Keratinocyte (primary cell): ENCODE data around the gene RICTOR. TPM values are rescaled to one million over a fixed set of nuclear protein-coding genes. Genes with fewer than 3 reads are reported as not detected.
"Not testable (repeated sequence)": the region's sequence is repeated elsewhere in the genome, so short reads cannot be mapped to it uniquely, and the experiment has no call there.

Source experiments
- DNase-seq: peaks from one replicate; pipeline ENCODE4 v3.0.0-alpha.2; 2011; ENCODE audit warnings: low read depth, missing footprints, low spot score
- FAIRE-seq: peaks from 2 replicates; lab custom pipeline; 2011; peaks lifted over from hg19 to GRCh38; lab: Jason Lieb, UNC
- H2AFZ ChIP-seq: 2 replicates; pipeline ENCODE4 v1.6.0; 2012; ENCODE audit warnings: low read length, control low read depth, inconsistent platforms; ENCODE audit not compliant: control insufficient read depth
- H3K27ac ChIP-seq: 2 replicates; pipeline ENCODE4 v1.5.1; 2011; ENCODE audit warnings: low read length; ENCODE audit not compliant: control insufficient read depth, insufficient read depth
- H3K27me3 ChIP-seq: 3 replicates; pipeline ENCODE4 v1.6.0; 2011; ENCODE audit warnings: low read length; ENCODE audit not compliant: control insufficient read depth, insufficient read depth; ENCODE audit errors: extremely low read depth
- H3K36me3 ChIP-seq, 2 experiments: 2 replicates in 1 of 2; 3 replicates in 1 of 2; pipeline ENCODE4 v1.5.1; 2011; ENCODE audit warnings: low read length in 2 of 2, mild to moderate bottlenecking in 1 of 2; ENCODE audit not compliant: control insufficient read depth in 2 of 2, insufficient read depth in 2 of 2; ENCODE audit errors: extremely low read depth in 1 of 2
- H3K4me1 ChIP-seq: 3 replicates; pipeline ENCODE4 v1.5.1; 2011; ENCODE audit warnings: low read length; ENCODE audit not compliant: control insufficient read depth, insufficient read depth; ENCODE audit errors: extremely low read depth
- H3K4me2 ChIP-seq: 3 replicates; pipeline ENCODE4 v1.6.0; 2011; ENCODE audit warnings: low read depth, low read length; ENCODE audit not compliant: control insufficient read depth, insufficient read depth; ENCODE audit errors: extremely low read depth
- H3K4me3 ChIP-seq, 3 experiments: fragments of 200-600 bp in 1 of 3; sonication (generic) in 1 of 3; 2 replicates in 2 of 3; 3 replicates in 1 of 3; pipeline ENCODE4 v1.5.1; 2011 to 2016; ENCODE audit warnings: low read length in 3 of 3, mild to moderate bottlenecking in 3 of 3, control low read depth in 2 of 3, inconsistent platforms in 1 of 3, low read depth in 1 of 3, mixed read lengths in 1 of 3, mixed run types in 1 of 3, moderate library complexity in 1 of 3; ENCODE audit not compliant: control insufficient read depth in 2 of 3, insufficient read depth in 2 of 3; ENCODE audit errors: extremely low read depth in 1 of 3
- H3K79me2 ChIP-seq: 2 replicates; pipeline ENCODE4 v1.6.0; 2012; ENCODE audit warnings: low read length; ENCODE audit not compliant: control insufficient read depth, insufficient read depth
- H3K9ac ChIP-seq: 3 replicates; pipeline ENCODE4 v1.6.0; 2011; ENCODE audit warnings: low read length; ENCODE audit not compliant: control insufficient read depth, insufficient read depth; ENCODE audit errors: extremely low read depth
- H3K9me1 ChIP-seq: 3 replicates; pipeline ENCODE4 v1.6.0; 2011; ENCODE audit warnings: low read length; ENCODE audit not compliant: control insufficient read depth, insufficient read depth; ENCODE audit errors: extremely low read depth
- H3K9me3 ChIP-seq: 2 replicates; pipeline ENCODE4 v1.5.1; 2012; ENCODE audit warnings: low read depth, low read length; ENCODE audit not compliant: control insufficient read depth
- H4K20me1 ChIP-seq: 3 replicates; pipeline ENCODE4 v1.6.0; 2011; ENCODE audit warnings: low read length; ENCODE audit not compliant: control insufficient read depth, insufficient read depth; ENCODE audit errors: extremely low read depth
- EZH2 ChIP-seq: IDR thresholded peaks from one replicate; pipeline ENCODE4 v1.6.1; 2012; ENCODE audit warnings: inconsistent platforms, mild to moderate bottlenecking, low read length, moderate library complexity
- dilution Hi-C: fragments of 300-500 bp; cut with MboI; formaldehyde crosslinking; loops from one replicate; pipeline ENCODE4 v1.7.0; 2020; ENCODE audit warnings: low sequenced_read_pairs; ENCODE audit not compliant: extremely low pct_ligation_motif_present
- polyA plus RNA-seq, 5 experiments: library from polyadenylated mRNA; depleted of rRNA in 3 of 5; stranded (reverse) in 3 of 5; stranded (forward) in 1 of 5; unstranded in 1 of 5; fragments of >200 nt; gene quantifications; 1 replicate in 1 of 5; 2 replicates in 3 of 5; 3 replicates in 1 of 5; pipeline versions ENCODE4 v1.2.1 to v1.2.3, GENCODE V29; 2011 to 2012; ENCODE audit warnings: missing spikeins in 2 of 5, low read depth in 1 of 5, low replicate concordance in 1 of 5
- TF ChIP-seq, protein P1 (sequence below), 3 experiments: IDR thresholded peaks in 1 of 3; conservative IDR thresholded peaks in 1 of 3; optimal IDR thresholded peaks in 1 of 3; 2 replicates in 2 of 3; 3 replicates in 1 of 3; pipeline versions ENCODE3 to v1.5.1; 2011; ENCODE audit warnings: low read length in 3 of 3, mild to moderate bottlenecking in 3 of 3, moderate library complexity in 2 of 3, control low read depth in 1 of 3, inconsistent platforms in 1 of 3; ENCODE audit not compliant: insufficient read depth in 2 of 3; ENCODE audit errors: extremely low read depth in 1 of 3

RICTOR gene
- polyA plus RNA-seq, 1 donor (not counting 4 experiments of a cell fraction or from before 2014, with no cell fraction given) = 11.5 TPM

DNA sequence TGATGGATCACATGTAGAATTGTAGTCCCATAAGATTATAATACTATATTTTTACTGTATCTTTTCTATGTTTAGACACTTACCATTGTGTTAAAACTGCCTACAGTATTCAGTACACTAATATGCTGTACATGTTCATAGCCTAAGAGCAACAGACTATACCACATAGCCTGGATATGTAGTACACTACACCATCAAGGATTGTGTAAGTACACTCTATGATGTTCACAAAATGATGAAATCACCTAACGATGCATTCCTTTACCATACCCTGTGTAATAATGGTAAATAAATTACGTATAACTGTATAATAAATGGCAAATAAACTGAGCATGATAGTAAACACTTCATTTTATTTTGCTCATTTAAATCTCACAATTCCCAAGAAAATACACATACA is 60.3 kb downstream of the RICTOR start:
- FAIRE-seq = no peak
- Histone ChIP-seq H3K27me3 (no peaks in the 10 kb centered on the region), H3K36me3 (peaks cover 0 to 1% of the 10 kb centered on the region in 2 experiments), H3K9ac (no peak overlapping the region), H3K9me3 (peaks cover 3% of the 10 kb centered on the region), H3K4me1 (peaks cover 6% of the 10 kb centered on the region), H3K4me2 (no peak overlapping the region), H3K27ac (no peak overlapping the region), H3K4me3 (no peak overlapping the region), H3K79me2 (no peaks in the 10 kb centered on the region), H2AFZ (no peak overlapping the region), H4K20me1 (no peaks in the 10 kb centered on the region), H3K9me1 (no peaks in the 10 kb centered on the region)
- no peak for DNase-seq
- TF ChIP-seq, protein P1, sequence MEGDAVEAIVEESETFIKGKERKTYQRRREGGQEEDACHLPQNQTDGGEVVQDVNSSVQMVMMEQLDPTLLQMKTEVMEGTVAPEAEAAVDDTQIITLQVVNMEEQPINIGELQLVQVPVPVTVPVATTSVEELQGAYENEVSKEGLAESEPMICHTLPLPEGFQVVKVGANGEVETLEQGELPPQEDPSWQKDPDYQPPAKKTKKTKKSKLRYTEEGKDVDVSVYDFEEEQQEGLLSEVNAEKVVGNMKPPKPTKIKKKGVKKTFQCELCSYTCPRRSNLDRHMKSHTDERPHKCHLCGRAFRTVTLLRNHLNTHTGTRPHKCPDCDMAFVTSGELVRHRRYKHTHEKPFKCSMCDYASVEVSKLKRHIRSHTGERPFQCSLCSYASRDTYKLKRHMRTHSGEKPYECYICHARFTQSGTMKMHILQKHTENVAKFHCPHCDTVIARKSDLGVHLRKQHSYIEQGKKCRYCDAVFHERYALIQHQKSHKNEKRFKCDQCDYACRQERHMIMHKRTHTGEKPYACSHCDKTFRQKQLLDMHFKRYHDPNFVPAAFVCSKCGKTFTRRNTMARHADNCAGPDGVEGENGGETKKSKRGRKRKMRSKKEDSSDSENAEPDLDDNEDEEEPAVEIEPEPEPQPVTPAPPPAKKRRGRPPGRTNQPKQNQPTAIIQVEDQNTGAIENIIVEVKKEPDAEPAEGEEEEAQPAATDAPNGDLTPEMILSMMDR (optimal IDR thresholded peaks at IDR 0.05 in 1 of 3, IDR thresholded peaks at IDR 0.05 in 1 of 3, conservative IDR thresholded peaks at IDR 0.05 in 1 of 3; ENCODE audit: extremely low read depth in 1 of 3, insufficient read depth in 2 of 3, low read length in 3 of 3) = no peak
- no peak for TF ChIP-seq EZH2
- dilution Hi-C loops = no loop called here

- FAIRE-seq, DNase-seq: not testable (repeated sequence)
Measured at GRCh38 chr5:39010958-39011357, 63.2 kb downstream of the RICTOR start.

DNA sequence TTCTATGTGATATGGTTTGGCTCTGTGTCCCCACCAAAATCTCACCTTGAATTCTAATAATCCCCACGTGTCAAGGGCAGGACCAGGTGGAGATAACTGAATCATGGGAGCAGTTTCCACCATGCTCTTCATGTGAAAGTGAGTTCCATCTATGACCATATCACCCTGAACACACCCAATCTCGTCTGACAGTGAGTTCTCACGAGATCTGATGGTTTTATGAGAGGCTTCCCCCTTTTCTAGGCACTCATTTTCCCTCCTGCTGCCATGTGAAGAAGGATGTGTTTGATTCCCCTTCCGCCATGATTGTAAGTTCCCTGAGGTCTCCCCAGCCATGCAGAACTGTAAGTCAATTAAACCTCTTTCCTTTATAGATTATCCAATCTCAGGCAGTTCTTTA is 64.2 kb downstream of the RICTOR start:
- DNase-seq (no peak), FAIRE-seq (no peak)
- Histone ChIP-seq H3K27me3 (no peaks in the 10 kb centered on the region), H3K4me3 (no peak overlapping the region), H3K9ac (no peak overlapping the region), H3K9me1 (no peaks in the 10 kb centered on the region), H3K4me1 (no peaks in the 10 kb centered on the region), H3K27ac (no peak overlapping the region), H2AFZ (no peak overlapping the region), H4K20me1 (no peaks in the 10 kb centered on the region), H3K4me2 (no peak overlapping the region), H3K9me3 (peaks cover 3% of the 10 kb centered on the region), H3K36me3 (no peaks in the 10 kb centered on the region), H3K79me2 (no peaks in the 10 kb centered on the region)
- TF ChIP-seq, protein P1 (optimal IDR thresholded peaks at IDR 0.05 in 1 of 3, IDR thresholded peaks at IDR 0.05 in 1 of 3, conservative IDR thresholded peaks at IDR 0.05 in 1 of 3; ENCODE audit: extremely low read depth in 1 of 3, insufficient read depth in 2 of 3, low read length in 3 of 3) = no peak
- no peak for TF ChIP-seq EZH2
- dilution Hi-C loops = no loop called here

More at GRCh38 chr5:39010958-39011357, 63.2 kb downstream of the RICTOR start:
- H3K36me3 ChIP-seq, H3K4me1 ChIP-seq, H3K9me3 ChIP-seq, H3K27me3 ChIP-seq, H3K27ac ChIP-seq, dilution Hi-C loops, H2AFZ ChIP-seq, H3K4me3 ChIP-seq, H4K20me1 ChIP-seq, H3K9me1 ChIP-seq, H3K9ac ChIP-seq, H3K79me2 ChIP-seq, H3K4me2 ChIP-seq: not testable (repeated sequence)
